Activated T-helper 1 cell treated with anti-CD3 and anti-CD28 coated beads, Interleukin-2, amount 50 U/mL, for 16 hours (primary cell): ENCODE measurements around the gene PODNL1.
A peak's percentile ranks its signal among the peaks of the same experiment; 100 is the strongest.

Source experiments
- DNase-seq, 2 donors: peaks; one replicate each; pipeline ENCODE4 v3.0.0-alpha.2; 2020; ENCODE audit warnings: low read depth in 1 of 2, low spot score in 1 of 2

The PODNL1 gene

DNA sequence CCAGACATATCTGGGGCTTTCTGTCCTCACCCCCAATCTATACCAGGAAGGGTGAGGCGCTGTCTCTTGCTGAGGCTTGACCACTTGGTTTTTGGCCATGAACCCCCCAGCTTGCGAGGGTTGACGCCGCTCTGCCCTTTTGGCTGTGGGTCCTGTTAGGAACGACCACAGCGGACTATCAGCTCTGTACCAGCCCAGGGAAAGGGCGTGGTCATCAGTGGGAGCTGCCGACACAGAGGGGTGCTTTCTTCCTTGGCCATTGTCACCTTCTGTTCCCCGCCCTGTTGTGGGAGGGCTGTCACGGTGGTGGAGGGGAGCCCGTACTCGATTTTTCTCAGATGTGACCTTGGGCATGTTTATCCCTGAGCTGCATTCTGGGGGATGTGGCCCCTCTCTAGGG is 19.8 kb upstream of the PODNL1 start:
- no peak for DNase-seq

DNA sequence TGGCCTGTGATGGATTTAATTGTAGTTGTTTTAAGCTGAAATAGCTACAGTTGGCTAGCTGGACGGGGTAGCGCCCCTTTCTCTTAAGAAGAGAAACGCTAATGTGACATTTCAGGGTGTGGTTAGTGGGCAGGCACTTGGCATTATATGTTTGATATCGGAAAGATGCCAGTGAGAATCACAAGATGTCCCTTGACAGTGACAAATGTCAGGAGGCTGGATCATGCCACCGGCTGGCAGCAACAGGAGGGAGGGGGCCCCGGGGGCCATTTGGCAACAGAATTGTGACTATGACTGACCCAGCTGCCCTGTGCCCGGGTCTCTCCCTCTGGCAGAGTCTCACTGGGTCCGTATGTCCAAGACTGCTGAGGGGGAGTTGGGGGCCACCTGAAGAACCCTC is 18.8 kb upstream of the PODNL1 start:
- no peak for DNase-seq

DNA sequence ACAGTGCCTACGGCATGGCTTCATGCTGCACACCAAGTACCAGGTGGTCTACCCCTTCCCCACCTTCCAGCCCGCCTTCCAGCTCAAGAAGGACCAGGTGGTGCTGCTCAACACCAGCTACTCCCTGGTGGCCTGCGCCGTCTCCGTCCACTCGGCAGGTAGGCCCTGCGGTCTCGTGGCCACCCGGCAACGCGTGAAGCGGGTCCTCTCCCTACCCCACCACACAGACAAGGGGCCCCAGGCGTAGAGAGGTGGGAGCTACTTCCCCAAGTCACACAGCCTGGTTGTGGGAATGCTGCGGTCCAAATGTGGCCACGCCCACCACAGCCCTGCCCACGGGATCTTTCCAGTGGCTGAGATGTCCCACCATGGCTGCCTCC is 18.1 kb upstream of the PODNL1 start:
- DNase-seq = no peak

DNA sequence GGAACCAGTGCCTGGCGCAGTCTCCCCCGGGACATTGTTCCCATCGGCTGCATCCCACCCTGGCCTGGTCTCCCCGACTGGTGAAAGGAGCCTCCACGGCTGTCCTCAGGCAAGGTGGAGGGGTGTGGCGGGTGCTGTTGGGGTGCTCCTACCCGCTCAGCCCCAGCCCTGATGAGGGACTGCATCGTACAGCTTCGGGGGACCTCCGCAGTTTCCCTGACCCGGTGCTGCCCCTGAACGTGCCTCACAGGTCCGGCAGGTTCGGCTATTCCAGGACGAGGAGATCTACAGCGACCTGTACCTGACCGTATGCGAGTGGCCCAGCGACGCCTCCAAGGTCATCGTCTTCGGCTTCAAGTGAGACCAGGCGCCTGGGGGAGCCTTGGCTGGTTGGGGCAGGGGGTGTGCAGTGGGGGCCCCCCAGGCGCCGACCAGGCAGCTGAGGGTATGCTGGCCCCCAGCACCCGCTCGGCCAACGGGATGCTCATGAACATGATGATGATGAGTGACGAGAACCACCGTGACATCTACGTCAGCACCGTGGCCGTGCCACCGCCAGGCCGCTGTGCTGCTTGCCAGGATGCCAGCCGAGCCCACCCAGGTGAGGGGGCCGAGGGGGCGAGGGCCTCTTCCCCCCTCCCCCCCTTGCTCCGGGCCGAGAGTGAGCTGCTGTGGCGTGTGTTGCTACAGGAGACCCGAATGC is 17.6 kb upstream of the PODNL1 start:
- DNase-seq = no peak

DNA sequence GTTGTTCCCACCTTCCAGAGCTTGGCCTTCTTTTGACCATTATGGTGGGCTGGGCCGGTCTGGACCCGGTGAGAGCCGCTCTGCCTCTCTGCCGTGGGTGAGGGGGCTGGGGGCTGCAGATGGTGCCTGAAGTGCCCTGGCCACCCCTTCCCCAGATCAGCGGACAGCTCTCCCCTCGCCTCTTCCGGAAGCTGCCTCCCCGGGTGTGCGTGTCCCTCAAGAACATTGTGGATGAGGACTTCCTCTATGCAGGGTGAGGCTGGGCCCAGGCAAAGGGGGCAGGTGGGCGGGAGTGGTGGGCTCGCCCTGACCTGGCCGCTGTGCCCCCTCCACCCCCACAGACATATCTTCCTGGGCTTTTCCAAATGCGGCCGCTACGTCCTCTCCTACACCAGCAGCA is 16.0 kb upstream of the PODNL1 start:
- no peak for DNase-seq

DNA sequence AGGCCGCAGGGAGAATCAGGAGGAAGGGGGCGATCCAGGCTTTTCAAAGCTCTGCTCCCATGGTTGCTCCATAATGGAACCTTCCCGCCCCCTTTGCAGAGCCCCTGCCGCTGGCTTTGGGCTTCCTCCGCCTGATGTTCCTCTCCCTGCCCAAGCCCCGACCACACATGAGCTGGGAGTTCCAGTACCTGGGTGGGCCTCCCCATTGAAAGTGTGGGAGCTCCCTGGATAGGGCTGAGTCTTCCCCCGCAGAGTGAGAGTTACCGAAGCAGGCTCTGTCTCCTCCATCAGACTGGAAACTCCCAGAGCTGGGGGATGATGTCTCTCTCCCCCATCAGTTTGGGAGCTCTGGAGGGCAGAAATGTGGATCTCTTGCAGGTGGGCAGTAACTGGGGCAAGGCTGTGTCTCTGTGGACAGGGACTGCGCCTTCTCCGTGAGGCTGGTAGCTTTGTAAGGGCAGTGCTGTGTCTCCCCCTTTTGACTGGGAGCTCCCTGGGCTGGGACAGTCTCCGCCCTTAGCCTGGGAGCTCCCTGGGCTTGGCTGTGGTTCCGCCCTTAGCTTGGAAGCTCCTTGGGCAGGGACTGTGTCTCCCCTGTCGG is 14.8 kb upstream of the PODNL1 start:
- no peak for DNase-seq

DNA sequence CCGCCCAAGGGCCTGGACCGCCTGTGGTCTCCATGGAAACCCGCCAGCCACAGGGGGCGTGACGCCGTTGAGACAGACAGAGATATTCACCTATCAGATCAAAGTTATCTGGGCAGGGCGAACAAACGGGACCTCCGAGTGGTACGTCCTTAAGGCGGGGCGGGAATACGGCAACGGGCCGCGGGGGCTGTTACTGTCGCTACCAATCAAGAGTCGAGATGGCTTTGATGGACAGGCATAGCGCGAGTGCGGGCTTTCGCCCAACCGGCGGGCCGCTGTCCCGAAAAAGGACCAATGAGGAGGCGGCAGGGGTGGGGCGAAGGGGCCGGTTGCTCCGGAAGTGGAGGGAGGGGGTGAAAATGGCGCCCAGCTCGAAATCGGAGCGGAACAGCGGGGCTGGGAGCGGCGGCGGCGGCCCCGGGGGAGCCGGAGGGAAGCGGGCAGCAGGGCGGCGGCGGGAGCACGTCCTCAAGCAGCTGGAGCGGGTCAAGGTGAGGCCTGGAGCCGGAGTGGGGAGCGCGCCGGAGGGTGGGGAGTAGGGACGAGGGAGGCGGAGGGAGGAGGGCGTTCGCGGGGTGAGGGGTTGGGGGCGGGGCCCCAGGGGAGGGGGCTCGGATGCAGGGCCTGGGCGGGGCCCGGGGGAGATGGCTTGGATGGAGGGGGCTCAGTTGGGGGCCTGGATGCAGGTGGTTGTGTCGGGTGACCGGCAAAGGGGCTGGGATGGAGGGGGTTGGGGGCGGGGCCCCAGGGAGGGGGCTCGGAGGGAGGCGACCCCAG is 14.1 kb upstream of the PODNL1 start, which contains the start of gene DCAF15:
TSS of gene DCAF15 (plus strand) at position 356 of the 777 bp plus-strand sequence. CDS start at position 360, 4 bp downstream.
- peak; percentile 97 to 98 for DNase-seq

DNA sequence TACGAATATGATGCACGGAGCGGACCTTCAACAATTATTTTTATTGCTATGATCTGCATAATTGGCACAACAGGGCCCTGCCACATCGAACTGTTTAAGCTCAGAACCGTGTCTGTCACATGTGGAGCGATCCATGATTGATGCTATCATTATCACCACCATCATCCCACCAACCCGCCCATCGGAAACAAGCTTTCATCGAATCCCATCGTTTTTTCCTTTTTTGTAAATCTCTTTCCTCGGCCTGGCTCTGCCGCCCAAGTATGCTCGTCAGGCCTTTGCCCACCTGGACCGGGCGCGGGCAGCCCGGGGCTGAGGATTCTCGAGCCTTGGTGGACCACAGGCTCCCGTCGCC is 13.6 kb upstream of the PODNL1 start:
- no peak for DNase-seq

DNA sequence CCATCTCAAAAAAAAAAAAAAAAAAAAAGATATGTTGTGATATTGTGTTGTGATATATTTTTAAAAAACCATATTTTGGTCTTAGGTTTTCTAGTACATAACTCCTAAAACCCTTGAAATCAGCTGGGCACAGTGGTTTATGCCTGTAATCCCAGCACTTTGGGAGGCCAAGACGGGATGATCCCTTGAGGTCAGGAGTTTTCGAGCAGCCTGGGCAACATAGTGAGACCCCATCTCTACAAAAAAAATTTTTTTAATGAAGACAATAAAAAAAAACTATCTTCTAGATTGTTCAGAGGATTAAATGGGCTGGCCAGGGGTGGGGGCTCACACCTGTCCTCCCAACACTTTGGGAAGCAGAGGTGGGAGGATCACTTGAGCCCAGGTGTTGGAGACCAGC is 12.8 kb upstream of the PODNL1 start:
- DNase-seq = no peak

DNA sequence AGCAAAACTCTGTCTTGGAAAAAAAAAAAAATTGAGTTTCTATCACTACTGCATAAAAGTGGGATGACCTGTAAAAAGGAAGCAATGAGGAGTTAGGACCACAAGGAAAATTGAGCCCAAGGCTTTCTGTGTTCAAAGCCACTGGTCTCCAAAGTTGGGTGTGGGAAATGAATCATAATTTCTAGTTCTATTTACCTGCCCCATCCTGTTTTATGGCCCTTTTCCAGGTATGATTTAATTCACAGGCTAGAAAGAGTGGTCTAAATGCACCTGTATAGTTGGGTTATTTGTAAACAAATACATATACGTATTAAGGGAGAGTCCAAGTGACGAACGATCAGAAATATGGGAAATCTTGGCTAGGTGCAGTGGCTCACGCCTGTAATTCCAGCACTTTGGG is 8.2 kb upstream of the PODNL1 start:
- no peak for DNase-seq

DNA sequence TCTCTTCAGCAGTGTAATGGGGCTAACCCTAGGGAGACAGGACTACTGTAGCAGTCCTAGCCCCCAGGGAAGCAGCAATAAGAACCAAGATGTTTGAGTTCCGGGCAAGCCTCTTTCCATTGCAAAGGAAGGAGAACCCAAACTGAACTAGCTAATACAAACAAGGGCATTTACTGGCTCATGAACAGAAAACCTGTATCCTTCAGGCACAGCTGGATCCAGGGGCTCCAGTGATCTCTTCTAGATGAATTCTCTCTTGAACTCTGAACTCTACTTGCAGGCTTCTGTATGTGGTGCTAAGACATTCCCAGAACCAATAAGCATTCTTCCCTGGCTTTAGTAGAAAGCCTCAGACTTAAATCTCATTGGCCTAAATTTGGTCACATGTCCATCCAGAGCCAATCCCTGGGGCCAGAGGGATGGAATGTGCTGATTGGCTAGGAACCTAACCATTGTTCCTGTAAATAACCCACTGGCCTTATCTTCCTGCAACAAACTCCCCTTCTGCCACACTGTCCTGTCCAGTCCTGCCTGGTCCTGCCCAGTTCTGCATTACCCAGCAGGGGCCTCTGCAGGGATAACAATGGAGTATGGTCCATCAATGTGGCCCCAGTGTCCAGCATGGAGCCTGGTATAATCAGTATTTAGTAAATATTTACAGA is 3.9 kb upstream of the PODNL1 start:
- DNase-seq = no peak

DNA sequence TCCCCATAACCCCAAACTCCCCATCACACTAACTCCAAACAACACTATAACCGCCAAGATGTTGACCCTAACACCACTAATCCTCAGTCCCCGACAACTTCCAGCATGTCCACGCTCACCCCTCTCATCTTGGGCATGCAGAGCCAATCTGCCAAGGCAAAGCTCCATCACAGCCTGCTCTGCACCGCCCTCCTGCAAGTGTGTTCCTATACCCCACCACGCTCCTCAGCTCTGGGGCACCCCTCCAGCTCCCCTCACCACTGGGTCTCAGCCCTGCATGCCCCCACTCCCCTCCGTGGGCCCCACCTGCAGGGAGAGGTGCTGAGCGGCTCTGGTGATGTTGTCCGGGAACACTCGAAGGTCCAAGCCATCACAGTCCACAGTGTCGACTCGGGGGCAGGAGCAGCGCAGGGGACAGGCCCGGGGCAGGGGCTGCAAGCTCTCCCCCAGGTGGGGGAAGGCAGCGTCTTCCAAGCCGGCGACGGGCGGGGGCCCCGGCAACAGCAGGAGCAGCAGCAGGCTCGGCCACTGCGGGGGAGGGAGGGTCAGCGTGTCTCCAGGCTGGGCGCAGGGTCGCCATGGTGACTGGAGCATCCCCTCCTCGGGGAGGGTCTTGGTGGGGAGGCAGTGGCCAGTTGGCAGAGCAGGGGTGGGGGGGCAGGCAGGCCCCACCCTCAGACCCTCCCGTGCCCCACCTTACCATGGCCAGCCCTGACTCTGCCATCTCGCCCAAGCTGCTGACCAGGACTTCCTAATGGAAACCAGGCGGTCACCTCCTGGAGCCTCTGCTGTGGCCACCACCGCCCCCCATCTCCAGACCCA is 527 bp downstream of the PODNL1 start:
- no peak for DNase-seq

DNA sequence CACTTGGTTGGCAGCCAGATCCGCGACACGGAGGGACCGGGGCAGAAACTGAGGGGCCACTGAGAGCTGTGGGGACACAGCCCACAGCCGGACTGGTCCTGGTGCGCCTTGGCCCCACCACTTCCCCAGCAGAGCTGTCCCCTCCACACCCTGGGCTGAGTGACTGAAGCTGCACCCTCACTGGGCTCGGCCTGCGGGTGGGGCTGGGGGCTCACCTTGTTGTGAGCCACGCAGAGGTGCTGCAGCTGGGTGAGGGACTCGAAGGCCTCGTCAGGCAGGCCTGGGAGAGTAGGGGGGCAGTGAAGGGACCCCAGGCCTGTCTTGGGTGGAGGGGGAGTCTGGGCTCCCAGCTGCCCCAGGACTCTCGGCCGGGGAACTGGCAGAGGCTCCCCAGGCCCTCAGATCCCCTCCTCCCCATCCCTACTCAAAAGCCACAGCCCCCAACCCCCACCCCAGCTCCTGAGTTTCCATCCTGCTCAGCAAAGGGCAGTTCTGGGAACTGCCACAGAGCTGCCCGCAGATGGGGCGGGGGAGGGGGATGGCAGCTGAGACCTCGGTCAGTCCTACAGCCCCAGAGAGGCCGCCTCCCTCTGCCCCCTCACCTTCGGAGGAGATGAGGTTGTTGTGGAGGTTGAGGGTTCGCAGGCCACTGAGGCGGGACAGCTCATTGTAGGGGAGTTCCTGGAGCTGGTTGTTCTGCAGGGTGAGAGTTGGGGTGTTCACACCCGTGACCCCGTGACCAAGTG is 2.3 kb downstream of the PODNL1 start:
- no peak for DNase-seq

DNA sequence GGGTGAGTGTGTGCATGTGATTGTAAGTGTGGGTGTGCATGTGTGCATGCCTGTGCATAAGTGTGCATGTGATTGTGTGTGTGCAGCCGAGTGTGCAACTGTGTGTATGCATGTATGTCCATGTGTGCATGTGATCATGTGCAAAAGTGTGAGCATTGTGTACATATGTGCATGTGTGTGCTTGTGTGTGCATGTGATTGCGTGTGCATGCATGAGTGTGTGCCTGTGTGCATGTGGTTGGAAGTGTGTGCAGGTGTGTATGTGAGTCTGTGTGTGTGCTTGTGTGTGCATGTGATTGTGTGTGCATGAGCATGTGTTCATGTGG is 3.5 kb downstream of the PODNL1 start:
- DNase-seq = no peak

DNA sequence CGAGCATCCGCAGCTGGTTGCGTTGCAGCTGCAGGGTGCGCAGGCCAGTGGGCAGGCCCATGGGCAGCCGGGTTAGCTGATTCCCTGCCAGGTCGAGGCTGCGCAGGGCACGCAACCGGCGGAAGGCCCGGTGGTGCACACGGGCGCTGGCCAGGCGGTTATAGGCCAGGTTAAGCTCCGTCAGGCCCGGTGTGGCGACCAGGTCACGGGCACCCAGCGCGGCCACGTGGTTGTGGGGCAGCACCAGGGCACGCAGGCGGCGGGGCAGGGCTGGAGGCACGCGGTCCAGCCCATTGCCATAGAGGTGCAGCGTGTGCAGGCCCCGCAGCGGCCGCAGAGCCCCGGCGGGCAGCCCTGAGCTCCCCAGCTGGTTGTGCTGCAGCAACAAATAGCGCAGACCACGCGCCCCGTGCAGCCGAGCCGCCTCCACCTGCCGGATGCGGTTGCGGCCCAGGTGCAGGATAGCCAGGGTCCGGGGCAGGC is 5.3 kb downstream of the PODNL1 start:
- no peak for DNase-seq

DNA sequence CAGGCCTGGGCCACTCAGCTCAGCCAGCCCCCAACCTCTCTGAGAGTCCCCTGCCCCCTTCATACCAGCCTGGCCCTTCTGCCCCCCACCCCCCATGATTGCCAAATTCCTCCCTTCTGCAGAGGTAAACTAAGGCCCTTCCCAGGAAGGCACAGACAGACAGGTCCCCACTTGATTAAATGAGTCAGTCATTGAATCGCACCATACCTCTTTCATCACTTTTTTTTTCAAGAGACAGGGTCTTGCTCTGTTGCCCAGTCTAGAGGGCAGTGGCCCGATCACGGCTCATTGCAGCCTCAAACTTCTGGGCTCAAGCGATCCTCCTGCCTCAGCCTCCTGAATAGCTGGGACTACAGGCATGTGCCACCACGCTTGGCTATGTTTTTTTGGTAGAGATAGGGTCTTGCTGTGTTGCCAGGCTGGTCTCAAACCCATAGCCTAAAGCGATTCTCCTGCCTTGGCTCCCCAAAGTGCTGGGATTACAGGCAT is 6.0 kb downstream of the PODNL1 start:
- DNase-seq = no peak

DNA sequence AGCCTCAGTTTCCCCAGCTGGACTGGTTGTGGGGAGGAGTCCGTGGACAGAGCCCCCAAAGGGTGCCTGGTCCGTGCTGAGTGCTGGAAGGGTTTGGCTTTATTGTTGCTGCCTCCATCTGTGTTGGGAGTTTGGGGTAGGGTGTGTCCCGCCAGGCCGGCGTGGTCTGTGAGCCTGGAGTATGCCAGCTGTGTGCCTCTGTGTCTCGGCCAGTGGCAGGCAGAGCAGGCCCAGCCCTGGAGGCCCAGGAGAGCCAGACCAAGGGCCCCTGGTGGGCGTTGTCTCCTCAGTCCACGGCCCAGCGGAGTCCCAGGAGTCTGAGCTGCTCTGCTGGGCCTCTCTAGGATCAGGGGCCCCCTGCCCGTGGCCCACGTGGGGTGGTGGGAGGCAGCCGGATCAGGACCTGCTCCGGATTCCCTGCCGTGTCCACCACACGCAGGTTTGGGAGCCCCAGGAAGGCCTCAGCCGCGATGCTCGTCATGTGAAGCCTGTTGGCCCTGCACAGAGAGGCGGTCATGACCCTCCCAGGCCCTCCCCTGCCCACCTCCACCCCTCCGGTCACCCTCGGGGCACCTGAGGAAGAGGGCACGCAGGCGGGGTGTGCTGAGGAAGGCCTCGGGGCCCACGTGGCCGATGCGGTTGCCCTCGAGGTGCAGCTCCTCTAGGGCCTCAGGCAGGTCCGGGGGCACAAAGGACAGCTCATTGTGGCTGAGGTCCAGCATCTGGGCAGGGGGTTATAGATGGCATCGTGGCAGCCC is 6.6 kb downstream of the PODNL1 start:
- no peak for DNase-seq

DNA sequence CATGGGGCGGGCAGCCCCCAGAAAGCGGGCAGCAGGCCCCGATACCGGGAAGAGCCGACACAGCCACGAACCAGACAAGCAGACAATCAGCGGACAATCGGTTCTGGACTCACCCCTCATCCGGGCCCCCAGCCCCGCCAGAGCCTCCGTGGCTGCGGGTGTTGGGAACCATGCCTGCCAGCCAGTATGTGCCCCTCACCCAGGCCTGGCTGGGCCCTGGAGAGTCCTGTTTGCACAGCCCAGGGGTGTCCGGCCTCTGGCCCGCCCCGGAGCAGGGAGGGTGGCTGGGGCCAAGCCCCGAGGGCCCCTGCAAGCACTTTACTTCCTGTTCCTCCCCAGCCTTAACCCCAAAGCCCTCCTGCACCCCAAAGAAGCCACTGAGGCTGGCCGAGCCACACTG is 7.8 kb downstream of the PODNL1 start:
- no peak for DNase-seq

DNA sequence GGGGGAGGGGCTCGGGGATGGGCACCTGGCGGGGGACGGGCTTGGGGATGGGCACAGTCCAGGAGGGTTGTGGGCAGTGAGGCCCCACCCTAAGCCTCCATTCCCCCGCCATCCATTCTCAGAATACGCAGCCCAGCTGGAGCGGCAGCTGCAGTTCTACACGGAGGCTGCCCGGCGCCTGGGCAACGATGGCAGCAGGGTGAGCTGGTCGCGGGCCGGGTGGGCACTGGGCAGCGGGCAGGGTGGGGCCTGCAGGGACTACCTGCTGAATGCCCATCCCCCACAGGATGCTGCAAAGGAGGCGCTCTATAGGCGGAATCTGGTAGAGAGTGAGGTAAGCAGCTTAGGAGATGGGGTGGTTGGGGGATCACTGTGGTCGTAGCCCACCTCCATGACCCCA is 8.3 kb downstream of the PODNL1 start:
- DNase-seq = no peak
